CD1c-positive myeloid dendritic cell (primary cell): ENCODE measurements around the gene CEP83.
"Not testable (repeated sequence)": the region's sequence is repeated elsewhere in the genome, so short reads cannot be mapped to it uniquely, and the experiment has no call there.

Experiments
- DNase-seq: peaks from one replicate; pipeline ENCODE4 v3.0.0-alpha.2; 2016; ENCODE audit errors: extremely low spot score

Gene CEP83

DNA sequence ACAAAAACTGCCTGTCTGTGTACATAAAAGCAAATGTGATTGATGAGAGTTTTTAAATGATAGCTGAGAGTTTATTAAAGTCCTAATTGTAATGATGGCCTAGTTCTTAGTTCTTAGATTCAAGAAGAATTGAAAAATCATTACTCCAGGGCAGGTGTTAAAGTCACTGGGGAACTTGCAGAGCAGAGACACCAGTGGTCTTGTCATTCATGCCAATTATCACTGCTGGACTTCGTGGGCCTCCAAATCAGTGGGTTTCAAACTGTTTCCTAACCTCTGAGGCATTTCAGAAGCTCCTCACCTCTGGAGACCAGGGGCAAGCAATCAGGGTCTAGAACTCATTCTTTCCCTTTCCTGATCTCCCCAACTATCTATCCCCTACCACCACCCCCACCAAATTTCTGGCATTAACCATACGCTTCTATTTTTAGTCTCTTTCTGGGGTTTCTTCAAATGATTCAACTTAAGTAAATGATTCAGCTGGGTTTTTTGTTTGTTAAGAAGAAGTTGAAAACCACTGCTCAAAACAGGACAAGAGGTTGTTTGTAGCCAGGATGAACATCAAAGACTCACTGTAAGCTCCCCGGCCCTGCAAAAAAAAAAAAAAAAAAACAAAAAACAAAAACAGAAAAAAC is 80.1 kb downstream of the CEP83 start:
- DNase-seq, result no peak

DNA sequence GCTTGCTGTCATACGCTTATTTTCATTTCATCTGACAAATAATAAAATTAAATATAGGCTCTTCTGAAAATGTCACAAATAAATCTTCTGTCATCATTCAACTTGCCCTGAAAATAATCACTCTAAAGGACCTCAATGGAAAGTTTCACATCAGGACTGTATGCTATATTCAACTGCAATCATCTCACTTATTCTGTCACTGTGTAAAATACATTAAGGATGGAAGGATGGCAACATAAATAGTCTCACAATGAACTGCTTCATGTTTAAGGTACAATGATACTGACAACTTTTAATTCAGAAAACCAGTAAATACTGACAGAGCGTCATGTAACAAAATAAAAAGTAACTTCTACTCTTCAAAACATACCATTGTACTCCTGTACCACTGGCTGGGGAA is 82.1 kb downstream of the CEP83 start:
- no peak for DNase-seq

DNA sequence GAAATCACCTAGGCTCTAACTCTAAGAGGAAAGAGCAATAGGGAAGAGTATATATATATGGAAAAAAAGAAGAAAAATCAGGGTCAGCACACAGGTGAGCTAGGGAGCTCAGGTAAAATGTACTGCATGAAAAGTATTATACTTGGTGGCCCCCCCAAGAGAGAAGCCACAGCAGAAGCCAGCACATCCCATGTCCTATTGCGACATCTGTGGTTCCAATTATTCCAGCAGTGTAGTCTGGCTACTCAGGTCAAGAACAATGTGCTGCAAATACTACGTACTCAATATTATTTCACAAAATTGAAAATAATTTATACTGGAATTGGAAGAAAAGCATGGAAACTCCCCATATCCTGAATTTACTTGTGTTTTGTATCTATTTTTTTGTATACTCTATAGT is 85.5 kb downstream of the CEP83 start:
- no peak for DNase-seq

DNA sequence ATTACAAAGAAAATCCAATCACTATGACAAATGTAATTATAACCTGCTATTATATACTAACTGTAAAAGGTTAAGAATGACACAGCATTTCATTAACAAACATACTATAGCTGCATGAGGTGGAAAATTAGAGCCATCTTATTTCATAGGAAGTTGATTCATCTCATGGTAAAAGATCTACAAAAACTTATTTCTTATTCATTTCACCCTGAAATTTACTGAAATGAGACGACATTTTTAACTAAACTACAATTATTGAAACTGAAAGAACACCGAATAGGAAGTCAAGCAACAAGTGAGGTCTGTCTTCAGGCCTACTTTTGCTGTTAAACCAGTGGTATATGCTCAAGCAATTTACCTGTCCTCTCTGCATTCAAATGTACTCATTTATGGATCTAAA is 87.2 kb downstream of the CEP83 start:
- no peak for DNase-seq

GRCh38 chr12:94362653-94363052 is 97.0 kb downstream of the CEP83 start:
- no peak for DNase-seq

GRCh38 chr12:94359761-94360160 is 99.9 kb downstream of the CEP83 start:
- no peak for DNase-seq

GRCh38 chr12:94353130-94353529 is 106.5 kb downstream of the CEP83 start:
- no peak for DNase-seq

DNA sequence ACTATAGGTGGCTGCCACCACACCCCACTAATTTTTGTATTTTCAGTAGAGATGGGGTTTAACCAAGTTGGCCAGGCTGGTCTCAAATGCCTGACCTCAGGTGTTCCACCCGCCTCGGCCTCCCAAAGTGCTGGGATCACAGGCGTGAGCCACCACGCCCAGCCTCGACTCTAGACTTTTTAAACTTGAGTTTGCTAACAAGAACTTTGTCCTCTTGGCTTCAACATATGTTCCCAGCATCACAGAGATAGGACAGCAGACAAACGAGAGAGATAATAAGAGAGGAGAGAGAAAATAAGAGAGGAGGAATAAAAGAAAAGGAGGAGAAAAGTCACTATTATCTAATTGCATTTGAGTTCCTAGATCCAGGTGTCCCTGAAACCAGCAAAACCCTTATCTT is 119.1 kb downstream of the CEP83 start:
- DNase-seq, result no peak

- no peak for DNase-seq
Measured at GRCh38 chr12:94338006-94338794, 121.5 kb downstream of the CEP83 start.

GRCh38 chr12:94336211-94336925 is 123.3 kb downstream of the CEP83 start:
- peak; percentile 10 for DNase-seq

- DNase-seq, result no peak
Measured at GRCh38 chr12:94333396-94333795, 126.3 kb downstream of the CEP83 start.

- DNase-seq, result no peak
Measured at GRCh38 chr12:94329366-94329765, 130.3 kb downstream of the CEP83 start.

- DNase-seq, result no peak
Measured at GRCh38 chr12:94327809-94328208, 131.9 kb downstream of the CEP83 start.

GRCh38 chr12:94326727-94327126 is 132.9 kb downstream of the CEP83 start:
- DNase-seq, result no peak

- DNase-seq, result no peak
Measured at GRCh38 chr12:94326234-94326633, 133.4 kb downstream of the CEP83 start.

DNA sequence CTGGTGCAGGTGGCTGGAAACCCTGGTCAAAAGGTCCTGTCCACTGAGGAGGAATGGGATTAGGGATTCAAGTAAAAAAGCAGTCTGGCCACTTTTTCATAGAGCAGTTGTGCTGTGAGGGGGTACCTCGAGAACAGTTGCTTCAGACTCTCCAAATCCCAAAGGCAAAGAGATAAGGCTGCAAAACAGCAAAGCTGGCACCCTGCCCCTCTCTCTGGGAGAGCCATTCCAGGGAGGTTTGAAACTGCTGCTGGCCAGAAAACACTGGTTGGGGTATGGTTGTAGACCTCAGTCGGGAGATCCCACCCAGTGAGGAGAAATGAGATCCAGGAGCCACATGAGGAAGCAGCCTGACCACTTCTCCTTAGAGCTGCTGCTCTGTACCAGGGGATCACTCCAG is 137.3 kb downstream of the CEP83 start:
- DNase-seq, result no peak

DNA sequence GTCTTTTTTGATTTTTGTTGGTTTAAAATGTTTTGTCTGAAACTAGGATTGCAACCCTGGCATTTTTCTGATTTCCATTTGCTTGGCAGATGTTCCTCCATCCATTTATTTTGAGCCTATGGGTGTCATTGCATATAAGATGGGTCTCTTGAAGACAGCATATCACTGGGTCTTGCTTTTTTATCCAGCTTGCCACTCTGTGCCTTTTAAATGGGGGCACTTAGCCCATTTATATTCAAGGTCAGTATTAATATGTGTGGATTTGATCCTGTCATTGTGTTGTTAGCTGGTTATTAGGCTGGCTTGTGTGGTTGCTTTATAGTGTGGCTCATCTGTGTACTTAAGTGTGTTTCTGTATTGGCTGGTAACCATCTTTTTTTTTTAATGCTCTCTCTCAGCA is 139.6 kb downstream of the CEP83 start:
- no peak for DNase-seq

- DNase-seq, result peak; percentile 10
Measured at GRCh38 chr12:94318181-94318580, 141.5 kb downstream of the CEP83 start.

DNA sequence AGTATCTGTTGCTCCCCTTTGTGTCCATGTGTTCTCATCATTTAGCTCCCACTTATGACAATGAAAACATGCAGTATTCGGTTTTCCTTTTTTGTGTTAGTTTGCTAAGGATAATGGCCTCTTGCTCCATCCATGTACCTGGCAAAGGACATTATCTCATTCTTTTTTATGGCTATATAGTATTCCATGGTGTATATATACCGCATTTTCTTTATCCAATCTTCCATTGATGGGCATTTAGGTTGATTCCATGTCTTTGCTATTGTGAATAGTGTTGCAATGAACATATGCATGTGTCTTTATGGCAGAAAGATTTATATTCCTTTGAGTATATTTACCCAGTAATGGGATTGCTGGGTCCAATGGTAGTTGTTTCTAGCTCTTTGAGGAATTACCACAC is 143.1 kb downstream of the CEP83 start:
- DNase-seq, result not testable (repeated sequence)

GRCh38 chr12:94312378-94312777 is 147.3 kb downstream of the CEP83 start:
- no peak for DNase-seq

DNA sequence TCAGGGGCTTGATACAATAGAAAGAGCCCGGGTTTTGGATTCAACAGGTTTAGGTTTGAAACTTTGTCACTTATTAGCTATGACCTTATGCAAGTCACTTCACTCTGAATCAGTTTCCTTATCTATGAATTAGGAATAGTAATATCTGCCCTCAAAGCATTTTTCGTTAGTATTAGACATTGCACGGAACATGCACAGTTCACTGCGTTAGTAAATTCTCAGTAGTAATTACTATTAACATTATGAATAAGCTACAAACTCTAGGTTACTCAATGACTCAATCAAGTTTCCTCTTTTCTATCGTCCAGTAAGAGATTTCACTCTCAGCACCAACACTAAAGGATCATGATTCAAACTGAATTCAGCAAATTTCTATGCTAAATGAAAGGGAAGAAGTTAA is 150.3 kb downstream of the CEP83 start:
- peak; percentile 6 for DNase-seq

DNA sequence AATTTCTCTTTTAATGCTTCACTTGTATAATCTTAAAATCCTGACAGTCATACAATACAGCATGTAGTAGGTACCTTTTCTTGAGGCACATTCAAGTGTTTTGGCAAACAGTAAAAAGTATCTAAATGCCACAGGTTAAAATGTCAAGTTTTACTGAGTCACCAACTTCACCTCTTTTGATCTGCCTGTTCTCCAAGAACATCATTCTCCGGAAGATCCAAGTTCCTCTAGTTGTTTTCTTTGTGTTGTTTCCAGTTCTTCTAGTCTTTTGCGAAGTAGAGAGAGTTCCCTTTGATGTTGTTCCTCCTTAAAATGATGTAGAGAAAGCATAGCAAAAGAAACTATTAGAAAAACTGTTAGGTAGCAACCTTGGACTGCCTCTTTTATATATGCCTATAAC is 151.1 kb downstream of the CEP83 start:
- no peak for DNase-seq
